ENCODE results near the gene CPEB1.

Gene CPEB1

GRCh38 chr15:82647045-82647834 lies at the start of gene CPEB1:
TSS of gene CPEB1 (minus strand) at chr15:82647363. CDS start at chr15:82628459, 18,904 bp downstream.
- no peak for DNase-seq

GRCh38 chr15:82692171-82692570 lies 45.0 kb upstream of the CPEB1 start:
- DNase-seq: no peak

- no peak for DNase-seq
Observed at GRCh38 chr15:82689147-82689546, 42.0 kb upstream of the CPEB1 start.

- DNase-seq: no peak
Observed at GRCh38 chr15:82688691-82689090, 41.5 kb upstream of the CPEB1 start.

GRCh38 chr15:82681371-82681770 lies 34.2 kb upstream of the CPEB1 start:
- no peak for DNase-seq

- peak; percentile 25 for DNase-seq
Observed at GRCh38 chr15:82680200-82681102, 33.3 kb upstream of the CPEB1 start.

GRCh38 chr15:82679626-82680199 lies 32.5 kb upstream of the CPEB1 start:
- no peak for DNase-seq

- no peak for DNase-seq
Observed at GRCh38 chr15:82677720-82678323, 30.7 kb upstream of the CPEB1 start.

GRCh38 chr15:82674873-82675272 lies 27.7 kb upstream of the CPEB1 start:
- no peak for DNase-seq

GRCh38 chr15:82670699-82671098 lies 23.5 kb upstream of the CPEB1 start:
- no peak for DNase-seq

GRCh38 chr15:82666606-82667005 lies 19.4 kb upstream of the CPEB1 start:
- DNase-seq: no peak

- DNase-seq: no peak
Observed at GRCh38 chr15:82664021-82664420, 16.9 kb upstream of the CPEB1 start.

- DNase-seq: no peak
Observed at GRCh38 chr15:82663186-82663600, 16.0 kb upstream of the CPEB1 start.

- no peak for DNase-seq
Observed at GRCh38 chr15:82662641-82663040, 15.5 kb upstream of the CPEB1 start.

GRCh38 chr15:82660378-82660777 lies 13.2 kb upstream of the CPEB1 start:
- no peak for DNase-seq

GRCh38 chr15:82656641-82657266 lies 9.6 kb upstream of the CPEB1 start:
- DNase-seq: no peak

- no peak for DNase-seq
Observed at GRCh38 chr15:82655606-82656005, 8.4 kb upstream of the CPEB1 start.

- no peak for DNase-seq
Observed at GRCh38 chr15:82653483-82654168, 6.5 kb upstream of the CPEB1 start.

- no peak for DNase-seq
Observed at GRCh38 chr15:82651708-82652107, 4.5 kb upstream of the CPEB1 start.

- no peak for DNase-seq
Observed at GRCh38 chr15:82650046-82650670, 3.0 kb upstream of the CPEB1 start.

- no peak for DNase-seq
Observed at GRCh38 chr15:82649226-82649999, 2.2 kb upstream of the CPEB1 start.

All from NCI-H1092 (cell line).